Stimulated activated CD4-positive, alpha-beta T cell treated with anti-CD3 and anti-CD28 coated beads, Interleukin-4, amount 100 ng/mL, for 4 hours (primary cell): ENCODE measurements around the gene ESM1.

Experiments used
- DNase-seq, 2 experiments: peaks; one replicate each; pipeline ENCODE4 v3.0.0-alpha.2; 2020

Gene ESM1

DNA sequence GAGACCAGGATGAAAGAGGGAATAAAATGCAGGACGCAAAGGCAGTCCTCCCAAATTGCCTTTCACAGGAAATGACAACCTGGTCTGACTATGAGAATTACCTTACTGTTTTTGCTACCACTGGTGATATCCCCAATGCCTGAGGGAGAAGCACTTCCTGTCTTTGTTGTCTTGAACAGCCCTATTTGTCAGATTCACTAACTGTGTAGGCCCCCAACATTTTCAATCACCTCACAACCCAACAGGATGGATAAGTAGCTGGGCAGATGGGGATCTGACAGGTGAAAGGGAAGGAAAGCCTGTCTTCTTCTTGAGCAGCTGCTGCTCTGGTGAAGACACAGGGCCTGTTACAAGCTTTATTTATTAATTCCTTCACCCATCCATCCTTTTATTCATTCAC lies 9.7 kb downstream of the ESM1 start:
- no peak for DNase-seq

DNA sequence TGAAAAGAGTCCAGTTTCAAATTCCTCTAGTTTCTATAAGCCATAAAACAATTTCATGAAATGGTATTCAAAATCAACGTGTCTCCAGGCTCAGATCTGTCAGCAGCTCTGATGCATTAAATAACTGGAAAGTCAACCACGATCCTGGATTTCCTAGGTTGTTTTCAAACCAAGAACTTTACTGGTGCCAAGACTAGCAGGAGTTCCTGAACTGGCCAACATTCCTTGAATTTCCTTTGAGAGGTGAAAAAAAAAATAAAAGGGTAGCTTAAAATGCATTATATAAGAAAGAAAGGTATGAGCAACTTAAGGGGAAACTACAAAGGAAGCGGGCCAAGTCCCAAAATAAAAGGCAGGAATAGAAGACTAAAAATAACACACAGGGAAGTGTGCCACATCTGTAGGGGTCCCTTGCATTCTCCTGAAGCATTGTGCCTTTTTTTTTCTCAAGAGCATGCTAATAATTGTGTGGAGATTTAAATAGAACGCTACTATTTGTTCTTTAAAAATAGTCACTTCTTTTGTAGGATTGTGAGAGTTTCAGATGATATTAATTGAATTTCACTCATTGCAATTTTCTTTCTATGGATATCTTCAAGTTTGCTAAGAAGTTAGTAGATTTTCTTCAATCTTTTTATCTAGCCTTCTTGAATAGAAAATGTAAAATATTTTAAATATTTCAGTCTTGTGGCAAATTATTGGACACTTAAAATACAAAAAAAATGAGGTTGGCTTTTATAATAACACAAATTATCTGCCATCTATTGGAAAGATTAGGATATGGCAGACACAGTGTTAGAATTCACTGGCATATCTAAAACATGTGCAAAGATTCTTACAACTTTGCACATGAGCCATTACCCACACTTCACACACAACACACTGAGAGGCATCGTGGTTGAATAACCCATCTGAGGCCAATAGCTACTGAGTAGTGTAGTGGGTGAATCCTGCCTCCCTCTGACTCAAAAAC lies 15.3 kb downstream of the ESM1 start:
- no peak for DNase-seq

DNA sequence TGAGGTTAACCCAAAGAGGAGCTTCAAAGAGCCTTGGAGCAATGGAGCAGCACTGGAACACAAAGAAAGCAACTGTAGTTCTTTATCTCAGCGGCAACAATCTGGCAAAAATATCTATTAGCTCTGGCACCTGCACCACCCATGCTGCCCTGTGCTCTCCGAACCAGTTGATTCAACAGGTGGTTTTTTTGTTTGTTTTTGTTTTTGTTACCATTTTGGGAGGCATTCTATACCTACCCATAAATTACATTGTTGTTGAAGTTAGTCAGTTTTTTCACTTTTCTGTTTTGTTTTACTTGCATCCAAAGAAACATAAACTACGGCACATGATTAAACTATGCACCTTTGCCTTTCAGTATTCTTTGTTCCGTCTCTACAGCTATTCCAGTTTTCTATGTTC lies 16.2 kb downstream of the ESM1 start:
- DNase-seq = no peak

DNA sequence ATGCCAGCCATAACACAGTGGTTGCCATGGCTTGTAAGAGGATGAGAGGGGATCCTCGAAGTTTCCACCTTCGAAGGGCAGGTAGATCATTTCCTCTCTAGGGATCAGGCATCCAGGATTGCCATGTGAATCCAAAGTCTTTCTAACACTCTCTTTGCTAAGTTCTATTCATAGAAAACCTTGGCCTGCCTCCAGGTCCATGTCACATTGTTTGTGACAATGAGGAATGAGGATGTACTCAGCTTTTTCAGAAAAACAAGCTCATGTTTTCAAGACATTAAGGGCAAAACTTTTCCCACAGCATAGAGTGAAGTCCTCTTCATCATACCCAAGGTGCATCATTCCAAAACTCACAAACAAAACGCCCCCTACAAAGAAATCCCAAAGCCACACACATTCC lies 19.6 kb downstream of the ESM1 start:
- no peak for DNase-seq

GRCh38 chr5:54964405-54964804 lies 21.0 kb downstream of the ESM1 start:
- DNase-seq = no peak

GRCh38 chr5:54959673-54960418 lies 25.5 kb downstream of the ESM1 start:
- DNase-seq = peak in 1 of 2 experiments; percentile 5

- DNase-seq = no peak
Observed at GRCh38 chr5:54956922-54957321, 28.5 kb downstream of the ESM1 start.

DNA sequence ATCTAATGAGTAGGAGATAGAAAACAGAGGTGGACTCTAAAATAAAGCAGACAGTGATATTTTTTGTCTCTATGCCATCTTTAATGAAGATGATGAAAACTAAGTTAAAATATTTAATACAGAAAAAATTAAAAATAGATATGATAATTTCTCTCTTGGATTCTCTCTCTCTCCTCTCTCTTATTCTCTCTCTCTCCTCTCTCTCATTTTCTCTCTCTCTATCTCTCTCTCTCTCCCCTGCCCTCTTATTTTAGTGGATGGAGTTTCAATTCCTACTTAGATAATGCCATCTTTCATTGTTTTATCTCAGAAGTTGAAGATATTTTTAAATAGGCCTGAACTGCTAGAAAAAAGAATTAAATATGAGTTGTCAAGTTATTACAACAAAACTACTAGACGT lies 38.2 kb downstream of the ESM1 start:
- DNase-seq = no peak

DNA sequence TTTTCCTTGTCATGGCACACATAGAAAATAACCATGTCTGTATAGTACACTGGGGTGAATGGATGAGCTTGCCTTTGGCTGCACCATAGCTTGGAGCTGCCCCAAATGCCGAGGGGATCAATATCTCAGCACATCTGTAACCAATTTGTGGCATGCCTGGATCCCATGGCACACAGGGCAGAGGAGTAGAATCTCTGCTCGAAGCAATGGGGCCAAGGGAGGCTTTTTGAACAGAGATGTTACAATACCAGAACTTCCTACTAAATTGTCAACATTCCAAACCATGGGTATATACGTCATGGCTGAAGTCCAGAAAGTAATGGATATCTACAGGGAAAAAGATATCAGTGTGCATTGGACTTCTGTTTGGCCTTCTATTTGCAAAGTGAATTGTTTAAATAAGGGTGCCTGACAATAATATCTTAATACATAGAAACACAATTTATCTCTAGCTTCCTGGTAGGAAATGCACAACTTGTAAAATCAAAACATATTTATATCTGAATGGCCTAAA lies 39.0 kb downstream of the ESM1 start:
- DNase-seq = no peak

DNA sequence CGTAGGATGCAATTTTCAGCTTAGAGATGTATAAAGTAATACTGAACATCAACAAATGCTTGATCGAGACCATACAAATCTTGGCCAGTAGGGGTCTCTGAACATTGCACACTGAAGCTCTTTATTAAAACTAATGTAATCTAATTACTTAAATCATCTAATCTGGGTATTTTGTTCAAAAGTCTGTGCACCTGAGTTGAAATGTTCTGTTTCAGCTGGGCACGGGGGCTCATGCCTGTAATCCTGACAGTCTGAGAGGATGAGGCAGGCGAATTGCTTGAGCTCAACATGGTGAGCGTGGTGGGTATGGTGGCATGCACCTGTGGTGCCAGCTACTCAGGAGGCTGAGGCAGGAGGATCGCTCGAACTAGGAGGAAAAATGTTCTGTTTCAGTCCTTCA lies 41.0 kb downstream of the ESM1 start:
- DNase-seq = peak; percentile 2 to 8

GRCh38 chr5:54942064-54942778 lies 43.2 kb downstream of the ESM1 start:
- no peak for DNase-seq

DNA sequence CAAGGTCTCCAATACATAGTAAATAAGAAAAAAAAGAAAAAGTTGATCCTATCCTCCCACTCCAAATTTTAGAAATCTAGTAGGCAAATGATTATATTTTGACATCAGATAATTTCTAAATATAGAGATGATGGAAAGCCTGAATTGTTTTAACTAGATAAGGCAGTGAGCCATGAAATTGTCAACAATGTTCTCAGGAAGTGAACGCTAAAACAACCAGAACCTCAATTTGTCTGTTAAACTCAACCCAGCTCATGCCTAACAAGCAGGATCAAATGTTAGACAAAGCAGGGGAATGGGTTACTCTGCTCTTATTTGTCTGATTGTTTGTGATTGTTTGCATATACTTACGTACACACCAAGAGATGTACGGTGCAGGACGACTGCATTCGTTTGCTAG lies 49.2 kb downstream of the ESM1 start:
- DNase-seq = no peak

DNA sequence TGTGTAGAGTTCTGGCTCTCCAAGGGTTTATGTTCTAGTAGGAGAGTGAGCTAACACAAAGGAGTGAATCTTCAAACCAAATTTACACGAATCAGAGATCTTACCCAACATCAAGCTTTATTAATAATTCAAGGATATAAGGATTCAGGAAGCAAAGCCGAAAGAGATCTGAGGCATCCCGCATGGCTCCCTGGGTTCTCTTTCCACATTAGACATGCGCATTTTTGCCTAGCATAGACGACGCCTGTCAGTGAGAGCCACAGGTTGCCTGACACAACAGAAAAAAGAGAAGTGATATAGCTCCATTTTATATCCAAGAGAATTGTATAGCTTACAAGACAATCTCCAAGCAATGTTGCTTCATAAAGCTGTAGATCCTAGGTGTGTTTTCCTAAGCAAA lies 52.6 kb downstream of the ESM1 start:
- no peak for DNase-seq

DNA sequence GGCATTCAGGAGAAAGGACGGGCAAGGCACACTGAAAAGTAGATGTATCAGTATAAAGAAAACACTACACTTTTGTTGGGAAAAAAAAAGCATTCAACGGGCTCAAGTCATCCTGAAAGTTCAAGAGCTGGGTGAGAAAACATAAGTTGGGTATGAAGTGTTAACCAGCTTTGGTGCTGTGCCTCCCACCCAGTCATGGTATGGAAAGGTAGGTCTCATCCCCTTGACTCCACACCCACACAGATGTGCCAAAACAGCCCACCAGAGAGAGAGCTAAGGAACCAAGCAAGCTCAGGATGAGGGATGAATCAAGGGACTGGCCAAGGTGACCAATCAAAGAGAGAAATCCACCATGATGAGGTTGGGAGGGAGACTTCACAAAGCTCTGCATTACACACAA lies 54.7 kb downstream of the ESM1 start:
- no peak for DNase-seq
